ENCODE data around the gene BBS4.

The BBS4 gene

DNA sequence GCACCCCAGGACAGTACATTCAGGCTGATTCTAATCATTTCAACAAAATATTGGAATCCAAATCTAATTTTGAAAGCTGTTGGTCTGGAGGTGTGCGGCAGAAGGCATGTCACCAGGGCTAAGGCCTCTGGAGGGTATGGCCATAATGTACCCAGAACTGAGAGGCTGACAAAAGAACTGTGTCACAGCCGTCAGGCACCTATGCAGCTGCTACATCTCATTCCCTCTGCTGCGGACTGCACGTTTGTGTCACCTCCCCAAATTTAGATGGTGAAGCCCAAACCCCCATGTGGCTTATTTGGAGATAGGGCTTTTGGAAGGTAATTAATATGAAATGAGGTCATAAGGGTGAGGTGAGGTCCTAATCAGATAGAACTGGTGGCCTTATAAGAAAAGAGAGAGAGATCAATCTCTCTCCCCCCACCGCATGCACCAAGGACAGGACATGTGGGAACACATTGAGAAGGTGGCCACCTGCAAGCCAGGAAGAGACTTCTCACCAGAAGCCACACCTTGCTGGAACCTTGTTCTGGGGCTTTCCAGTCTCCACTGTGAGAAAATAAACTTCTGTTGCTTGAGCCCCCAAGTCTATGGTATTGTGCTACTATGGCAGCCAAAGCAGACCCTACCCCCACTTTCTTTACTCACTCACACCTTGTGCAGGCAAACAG is 74.7 kb downstream of the BBS4 start:
- no peak for DNase-seq (ENCODE audit: low read depth in 4 of 4, low spot score in 1 of 4)

DNA sequence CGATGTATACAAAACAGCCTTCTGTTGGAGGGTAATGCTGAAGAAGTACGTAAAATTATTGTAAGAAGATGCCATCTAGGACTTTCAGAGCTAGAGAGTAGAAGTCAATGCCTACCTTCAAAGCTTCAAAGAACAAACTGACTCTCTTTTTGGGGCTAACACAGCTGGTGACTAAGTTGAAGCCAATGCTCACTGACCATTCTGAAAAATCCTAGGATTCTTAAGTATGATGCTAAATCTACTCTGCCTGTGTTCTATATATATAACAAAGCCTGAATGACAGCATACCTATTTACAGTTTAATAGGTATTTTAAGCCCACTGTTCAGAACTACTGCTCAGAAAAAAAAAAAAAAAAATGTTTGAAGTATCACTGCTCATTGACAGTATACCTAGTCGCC is 78.6 kb downstream of the BBS4 start:
- DNase-seq (ENCODE audit: low read depth in 4 of 4, low spot score in 1 of 4) = no peak

- DNase-seq (ENCODE audit: low read depth in 4 of 4, low spot score in 1 of 4) = no peak
Measured at GRCh38 chr15:72766025-72766424, 80.0 kb downstream of the BBS4 start.

GRCh38 chr15:72766780-72767179 is 80.8 kb downstream of the BBS4 start:
- DNase-seq (ENCODE audit: low read depth in 4 of 4, low spot score in 1 of 4) = no peak

DNA sequence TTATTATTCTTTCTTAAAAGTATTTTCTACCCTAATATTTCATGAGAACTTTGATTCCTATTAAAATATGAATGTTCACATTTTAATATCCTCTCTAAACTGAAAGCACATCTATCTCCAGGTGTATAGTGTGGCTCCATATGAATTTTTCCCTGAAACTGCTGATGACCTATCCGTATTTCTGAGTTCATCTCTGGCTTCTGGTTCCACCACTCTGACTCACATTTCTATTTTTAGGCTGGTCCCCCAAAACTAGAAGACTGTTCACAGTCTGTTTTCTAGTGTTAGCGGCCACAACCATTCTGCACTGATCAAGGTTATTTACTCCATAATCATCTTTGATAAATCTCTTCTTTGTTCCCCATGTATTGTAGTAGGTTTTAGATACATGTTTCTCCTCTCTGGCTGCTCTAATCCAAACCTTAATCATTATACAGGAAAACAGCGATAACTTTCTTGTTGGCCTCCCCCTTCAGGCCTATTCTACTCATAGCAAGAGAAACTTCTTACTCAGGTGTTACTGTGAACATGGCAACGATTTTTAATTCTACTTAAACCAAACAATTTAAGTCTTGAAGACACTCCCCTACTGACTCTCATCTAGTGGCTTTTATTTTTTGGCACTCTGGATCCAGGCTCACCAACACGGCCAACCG is 84.8 kb downstream of the BBS4 start:
- no peak for DNase-seq (ENCODE audit: low read depth in 4 of 4, low spot score in 1 of 4)

DNA sequence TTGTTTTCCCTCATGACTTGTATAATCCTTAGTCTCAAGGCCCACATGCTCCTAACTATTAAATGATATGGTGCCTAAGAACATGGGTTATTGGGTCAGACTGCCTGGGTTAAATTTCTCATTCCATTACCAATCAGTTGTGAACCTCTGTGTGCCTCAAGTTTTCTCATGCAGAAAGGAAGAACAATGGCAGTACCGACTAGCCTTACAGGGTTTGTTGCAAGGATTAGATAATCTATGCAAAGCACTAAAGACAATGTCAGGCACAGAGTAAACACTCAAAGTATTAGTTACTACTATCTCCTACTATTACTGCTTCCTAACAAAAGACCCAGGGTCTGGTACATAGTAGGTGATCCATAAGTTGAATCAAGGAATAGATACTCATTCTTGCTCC is 85.3 kb downstream of the BBS4 start:
- DNase-seq (ENCODE audit: low read depth in 4 of 4, low spot score in 1 of 4) = no peak

DNA sequence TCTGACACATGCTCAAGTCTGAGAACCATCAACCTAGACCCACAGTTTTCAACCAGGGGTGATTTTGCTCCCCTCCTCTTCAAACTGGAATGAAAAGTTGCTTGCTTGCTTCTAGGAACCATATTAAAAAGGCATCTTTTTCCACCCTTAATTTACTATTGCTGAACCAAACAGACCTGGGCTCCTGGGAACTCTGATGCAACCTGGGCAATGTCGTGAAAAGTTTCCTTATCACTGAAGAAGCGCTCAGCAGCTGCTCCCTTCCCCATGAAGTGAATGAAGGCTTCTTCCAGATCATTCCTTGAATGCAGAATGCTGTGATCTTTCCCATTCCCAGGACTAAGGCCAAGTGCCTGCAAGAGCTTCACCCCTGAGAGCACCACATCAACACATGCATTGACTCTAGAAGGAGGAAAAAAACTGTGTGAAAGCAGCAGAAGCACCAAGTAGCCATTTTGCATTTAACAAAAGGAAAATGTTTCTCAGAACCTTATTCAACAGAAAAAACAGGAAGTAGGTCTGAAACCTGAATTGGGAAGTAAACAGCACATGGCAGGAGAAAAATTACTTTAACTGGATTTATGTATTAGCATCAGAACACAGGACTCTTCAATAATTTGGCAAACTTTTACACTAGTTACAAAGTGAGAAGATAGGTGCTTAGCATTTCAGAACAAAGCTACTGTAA is 88.8 kb downstream of the BBS4 start:
- no peak for DNase-seq (ENCODE audit: low read depth in 4 of 4, low spot score in 1 of 4)

- no peak for DNase-seq (ENCODE audit: low read depth in 4 of 4, low spot score in 1 of 4)
Measured at GRCh38 chr15:72778796-72779195, 92.8 kb downstream of the BBS4 start.

- no peak for DNase-seq (ENCODE audit: low read depth in 4 of 4, low spot score in 1 of 4)
Measured at GRCh38 chr15:72781631-72782030, 95.6 kb downstream of the BBS4 start.

DNA sequence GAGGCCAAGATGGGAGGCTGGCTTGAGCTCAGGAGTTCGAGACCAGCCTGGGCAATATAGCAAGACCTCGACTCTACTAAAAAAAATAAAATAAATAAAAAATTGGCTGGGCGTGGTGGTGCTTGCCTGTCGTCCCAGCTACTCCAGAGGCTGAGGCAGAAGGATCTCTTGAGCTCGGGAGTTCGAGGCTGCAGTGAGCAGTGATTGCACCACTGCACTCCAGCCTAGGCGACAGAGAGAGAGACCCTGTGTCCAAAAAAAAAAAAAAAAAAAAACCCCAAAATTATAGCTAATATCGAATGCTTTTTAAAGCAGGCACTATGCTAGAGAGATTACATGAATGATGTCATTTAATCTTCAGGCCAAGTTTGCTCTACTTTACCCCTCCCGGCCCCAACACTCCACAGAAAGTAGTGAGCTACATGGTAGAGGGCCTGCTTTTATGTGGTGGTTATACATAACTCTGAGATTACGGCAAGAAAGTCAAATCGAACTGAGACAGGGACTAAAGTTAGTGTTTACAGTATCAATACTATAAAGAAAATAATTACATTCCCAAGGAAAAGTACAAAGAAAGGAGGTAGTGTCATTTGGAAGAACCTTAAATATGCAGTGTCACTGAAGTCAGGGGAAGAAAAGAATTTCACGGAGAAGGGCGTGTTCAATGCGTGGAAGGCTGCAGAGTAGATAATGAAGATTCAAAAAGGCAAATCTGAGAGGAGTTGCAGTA is 96.4 kb downstream of the BBS4 start:
- DNase-seq (ENCODE audit: low read depth in 4 of 4, low spot score in 1 of 4) = no peak

DNA sequence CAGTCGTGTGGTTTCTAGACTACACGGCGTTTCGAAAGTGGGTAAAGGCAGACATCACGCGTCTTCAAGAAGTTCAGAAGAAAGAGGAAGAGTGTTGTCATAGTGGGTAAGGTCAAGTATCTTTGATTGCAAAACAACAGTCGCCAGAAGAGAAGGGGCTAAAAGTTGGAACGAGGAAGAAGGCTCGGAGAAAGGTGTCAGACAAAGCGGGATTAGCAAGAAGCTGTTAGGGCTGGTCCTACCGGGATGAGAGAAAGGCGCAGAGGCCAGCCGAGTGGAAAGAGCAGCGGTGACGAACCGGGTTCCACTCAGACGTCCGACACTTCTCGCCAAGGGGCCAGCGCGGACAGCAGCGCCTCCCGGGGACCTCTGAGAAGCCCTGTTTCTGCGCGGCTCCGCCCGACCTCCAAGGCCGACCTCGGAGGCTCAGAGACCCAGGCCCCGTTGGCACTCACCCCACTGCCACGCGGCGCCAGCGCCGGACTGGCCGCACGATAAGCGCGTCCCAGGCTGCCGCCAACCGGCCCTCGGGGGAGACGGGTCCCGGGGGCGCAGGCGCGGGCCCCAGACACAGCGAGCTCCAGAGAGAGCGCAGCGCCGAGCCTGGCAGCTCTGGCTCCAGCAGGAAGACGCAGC is 97.1 kb downstream of the BBS4 start:
- DNase-seq (ENCODE audit: low read depth in 4 of 4, low spot score in 1 of 4) = peak in 3 of 4 experiments; percentile 11 to 14 (median 13)

- DNase-seq (ENCODE audit: low read depth in 4 of 4, low spot score in 1 of 4) = peak; percentile 80 to 89 (median 86)
Measured at GRCh38 chr15:72783640-72784455, 97.8 kb downstream of the BBS4 start, which contains the start of gene ADPGK. Gene ADPGK (minus strand): TSS chr15:72783758. CDS start chr15:72783691, 67 bp downstream.

DNA sequence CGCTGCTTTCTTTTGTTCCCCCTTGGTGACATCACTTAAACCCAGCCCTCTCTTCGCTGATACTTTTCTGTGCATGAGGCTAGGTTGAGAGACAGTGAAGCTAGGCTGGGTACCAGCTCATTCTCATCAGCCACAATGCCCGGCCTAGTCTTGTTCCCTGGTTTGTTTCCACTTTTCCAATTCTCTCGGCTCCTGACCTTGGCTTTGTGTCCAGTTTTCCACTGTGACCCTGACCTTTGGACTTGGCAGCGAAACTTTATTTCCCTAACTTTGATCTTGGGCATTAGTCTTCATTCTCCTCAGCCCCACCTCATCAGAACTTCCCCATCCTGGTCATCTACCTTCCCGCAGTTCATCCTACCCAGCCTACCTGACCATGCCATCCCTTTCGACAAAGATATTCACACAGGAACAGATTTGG is 98.5 kb downstream of the BBS4 start:
- DNase-seq (ENCODE audit: low read depth in 4 of 4, low spot score in 1 of 4) = no peak

GRCh38 chr15:72785432-72785831 is 99.4 kb downstream of the BBS4 start:
- peak in 2 of 4 experiments; percentile 16 to 33 for DNase-seq (ENCODE audit: low read depth in 4 of 4, low spot score in 1 of 4)

DNA sequence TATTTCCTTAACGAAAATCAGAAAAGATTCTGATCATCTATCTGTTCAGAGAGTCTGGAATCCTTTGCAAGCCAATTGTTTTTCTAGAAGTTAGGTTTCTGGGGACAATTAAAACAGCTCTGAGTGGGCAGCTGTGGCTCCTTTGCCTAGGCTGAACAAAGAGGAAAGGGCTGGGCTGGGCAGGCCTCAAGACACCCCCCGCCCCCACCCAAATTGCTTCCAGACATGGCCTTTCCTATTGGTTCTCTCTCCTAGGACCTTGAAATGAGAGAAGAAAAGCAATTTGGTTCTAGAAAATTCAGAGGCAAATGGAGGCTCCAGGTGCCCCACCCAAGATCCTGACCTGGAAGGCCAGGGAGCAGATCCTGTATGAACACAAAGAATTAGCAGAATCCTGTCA is 99.8 kb downstream of the BBS4 start:
- DNase-seq (ENCODE audit: low read depth in 4 of 4, low spot score in 1 of 4) = no peak

GRCh38 chr15:72786242-72786641 is 100.2 kb downstream of the BBS4 start:
- DNase-seq (ENCODE audit: low read depth in 4 of 4, low spot score in 1 of 4) = no peak

DNA sequence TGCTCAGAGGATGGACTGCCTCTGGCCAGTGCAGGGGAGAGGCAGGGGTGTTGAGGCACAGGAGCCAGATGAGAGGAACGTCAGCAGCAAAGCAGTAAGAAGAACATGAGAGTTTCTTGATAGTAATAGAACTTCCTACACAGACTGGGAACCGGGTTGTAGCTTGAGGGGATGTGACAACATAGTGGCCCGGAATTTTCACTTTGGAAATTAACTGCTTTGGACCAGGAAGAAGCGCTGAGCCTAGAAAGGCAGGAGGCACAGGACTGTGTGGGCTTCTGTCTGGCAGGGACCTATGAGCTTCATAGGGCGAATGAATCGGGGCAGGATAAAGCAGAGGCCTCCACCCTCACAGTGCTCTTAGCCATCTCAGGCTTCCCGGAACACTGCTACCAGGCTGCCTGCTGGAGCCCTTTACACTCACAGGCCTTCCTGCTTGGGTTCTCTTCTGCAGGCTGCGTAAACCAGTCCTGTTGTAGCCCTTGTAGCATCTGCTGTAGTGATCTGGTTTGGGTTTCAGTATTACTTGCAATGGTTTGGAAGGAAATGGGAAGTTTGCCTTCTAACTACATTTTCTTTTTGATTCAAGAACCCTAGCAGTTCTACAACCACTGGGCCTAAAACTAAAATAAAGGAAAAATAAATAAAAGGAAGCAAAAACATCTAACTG is 100.8 kb downstream of the BBS4 start:
- DNase-seq (ENCODE audit: low read depth in 4 of 4, low spot score in 1 of 4) = no peak

GRCh38 chr15:72787526-72787925 is 101.5 kb downstream of the BBS4 start:
- DNase-seq (ENCODE audit: low read depth in 4 of 4, low spot score in 1 of 4) = no peak
